BJ (cell line): ENCODE measurements around the gene VIPR1. TPM values are rescaled to one million over a fixed set of nuclear protein-coding genes. Genes with fewer than 3 reads are reported as not detected.

Experiments
- CTCF ChIA-PET: fragments of 350-600 bp; formaldehyde crosslinking; extraction: SDS; loops from one replicate; lab custom pipeline; 2021; ENCODE audit warnings: antibody characterized with exemption, inconsistent platforms; lab: Yijun Ruan, JAX
- POLR2A ChIA-PET: fragments of 300-600 bp; sonication (Branson Sonifier 250); formaldehyde crosslinking; extraction: SDS; loops from one replicate; lab custom pipeline; 2021; ENCODE audit warnings: antibody characterized with exemption; lab: Charles Lee
- DNase-seq: peaks from one replicate; pipeline ENCODE4 v3.0.0-alpha.2; 2011; ENCODE audit warnings: low read depth
- H3K27me3 ChIP-seq: 2 replicates; pipeline ENCODE4 v1.6.0; 2011; ENCODE audit warnings: low read length; ENCODE audit not compliant: control insufficient read depth, insufficient read depth
- H3K36me3 ChIP-seq: 2 replicates; pipeline ENCODE4 v1.5.1; 2011; ENCODE audit warnings: low read length; ENCODE audit not compliant: control insufficient read depth, insufficient read depth
- H3K4me3 ChIP-seq: 2 replicates; pipeline ENCODE4 v1.5.1; 2011; ENCODE audit warnings: low read depth, mild to moderate bottlenecking, control low read depth, low read length
- CTCF ChIP-seq: IDR thresholded peaks from 2 replicates; pipeline ENCODE4 v1.5.1; 2011; ENCODE audit warnings: low read depth, mild to moderate bottlenecking, control low read depth, inconsistent platforms, low read length, moderate library complexity; ENCODE audit not compliant: insufficient read depth
- polyA plus RNA-seq: library from polyadenylated mRNA; depleted of rRNA; stranded (reverse); fragments of >200 nt; gene quantifications from 2 replicates; pipeline ENCODE4 v1.2.3, GENCODE V29; 2011

Gene VIPR1
- polyA plus RNA-seq, 1 experiment: not detected

- Histone ChIP-seq H3K27me3 (peaks cover 38% of the 10 kb centered on the region), H3K36me3 (no peaks in the 10 kb centered on the region), H3K4me3 (no peak overlapping the region)
- no peak for DNase-seq
- TF ChIP-seq CTCF: no peak
- POLR2A ChIA-PET: no interaction called here
- CTCF ChIA-PET: interaction anchor here (2.5 kb wide), 1 partner anchor 12 kb away, joined by 13 read pairs; no protein-coding TSS in a partner anchor
These were observed 2.4 kb upstream of the VIPR1 start for GRCh38 chr3:42500091-42500490.

- H3K4me3 ChIP-seq: no peak overlapping the region
- no peak for TF ChIP-seq CTCF
- H3K36me3 ChIP-seq: no peaks in the 10 kb centered on the region
- POLR2A ChIA-PET: no interaction called here
- peaks cover 38% of the 10 kb centered on the region for H3K27me3 ChIP-seq
- CTCF ChIA-PET: interaction anchor here (0.6 to 2.5 kb wide), 4 partner anchors 12 to 255 kb away, joined by 3 to 13 read pairs (median 6); no protein-coding TSS in a partner anchor
- no peak for DNase-seq
These were observed 1.5 kb upstream of the VIPR1 start for GRCh38 chr3:42500909-42501308.

- peaks cover 38% of the 10 kb centered on the region for H3K27me3 ChIP-seq
- H3K4me3 ChIP-seq: no peak overlapping the region
- DNase-seq: no peak
- ChIA-PET POLR2A (no interaction called here), CTCF (interaction anchor here (0.6 to 2.5 kb wide), 4 partner anchors 11 to 254 kb away, joined by 3 to 13 read pairs (median 6); no protein-coding TSS in a partner anchor)
- no peaks in the 10 kb centered on the region for H3K36me3 ChIP-seq
- no peak for TF ChIP-seq CTCF
These were observed 1.1 kb upstream of the VIPR1 start for GRCh38 chr3:42501321-42501680.

GRCh38 chr3:42501681-42502428 lies 588 bp upstream of the VIPR1 start:
- TF ChIP-seq CTCF: peak; percentile 57
- no peak for DNase-seq
- Histone ChIP-seq H3K36me3 (no peaks in the 10 kb centered on the region), H3K4me3 (no peak overlapping the region), H3K27me3 (peaks cover 38% of the 10 kb centered on the region)
- POLR2A ChIA-PET: no interaction called here
- CTCF ChIA-PET: interaction anchor here (1.0 to 2.5 kb wide), 4 partner anchors 11 to 272 kb away, joined by 3 to 13 read pairs (median 6); no protein-coding TSS in a partner anchor

- Histone ChIP-seq H3K4me3 (no peak overlapping the region), H3K36me3 (no peaks in the 10 kb centered on the region), H3K27me3 (peaks cover 38% of the 10 kb centered on the region)
- CTCF ChIA-PET: no interaction called here
- DNase-seq: no peak
- POLR2A ChIA-PET: no interaction called here
- TF ChIP-seq CTCF: no peak
These were observed 945 bp downstream of the VIPR1 start for GRCh38 chr3:42503251-42503924.
